ENCODE results near the gene PML. TPM values are rescaled to one million over a fixed set of nuclear protein-coding genes. Genes with fewer than 3 reads are reported as not detected.

The PML gene
- total RNA-seq, 5 donors from 2014 or later (not counting 1 experiment from before 2014, with no cell fraction given), result 43.0 to 79.8 (median 60.7) TPM

DNA sequence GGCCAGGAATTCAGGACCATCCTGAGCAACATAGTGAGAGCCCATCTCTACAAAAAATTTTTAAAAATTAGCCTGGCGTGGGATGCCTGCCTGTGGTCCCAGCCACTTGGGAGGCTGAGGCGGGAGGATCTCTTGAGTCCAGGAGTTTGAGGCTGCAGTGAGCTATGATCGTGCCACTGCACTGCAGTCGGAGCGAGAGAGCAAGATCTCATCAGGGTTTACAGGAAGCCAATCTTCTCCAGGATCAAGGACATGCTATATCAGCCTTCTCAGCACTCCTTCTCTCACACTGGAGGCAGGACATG is 2.0 kb upstream of the PML start:
- H3K4me1 ChIP-seq (ENCODE audit: control insufficient read depth in 1 of 2, extremely low read depth in 1 of 2, insufficient read depth in 2 of 2, low read length in 2 of 2), result peaks cover 35 to 45% of the 10 kb centered on the region in 2 experiments
- WGBS (ENCODE audit: insufficient coverage), result 70% methylated on average over 5 of the region's 5 CpGs
- ATAC-seq (replicated peaks in 1 of 4), result no peak
- no peaks in the 10 kb centered on the region for H3K9me3 Mint-ChIP-seq
- peaks cover 4 to 9% of the 10 kb centered on the region in 2 donors for H3K36me3 ChIP-seq (ENCODE audit: control insufficient read depth in 2 of 2, extremely low read depth in 1 of 2, insufficient read depth in 1 of 2, low read length in 1 of 2)
- H3K4me1 Mint-ChIP-seq, result peaks cover 54 to 63% (median 54%) of the 10 kb centered on the region in 3 donors
- peak overlapping the region; percentile 78 to 84 for H3K27ac Mint-ChIP-seq
- CTCF ChIA-PET, result interaction anchor here in 1 of 2 donors (1.0 kb wide), 1 partner anchor 20 kb away, joined by 4 read pairs; no protein-coding TSS in a partner anchor
- no peaks in the 10 kb centered on the region for H3K27me3 ChIP-seq (replicated peaks in 1 of 2; ENCODE audit: control insufficient read depth in 2 of 2, extremely low read depth in 1 of 2, insufficient read depth in 2 of 2, low read length in 1 of 2)
- POLR2A ChIA-PET, result interaction anchor here in 1 of 2 donors (0.7 kb wide), 1 partner anchor 18 kb away, joined by 4 read pairs; no protein-coding TSS in a partner anchor
- no peaks in the 10 kb centered on the region for H3K36me3 Mint-ChIP-seq
- H3K9me3 ChIP-seq, result no peaks in the 10 kb centered on the region
- H3K27me3 Mint-ChIP-seq, result no peaks in the 10 kb centered on the region
- H3K27ac ChIP-seq (ENCODE audit: low read length), result no peak overlapping the region
- DNase-seq, result peak in 1 of 35 experiments; percentile 22
- peak overlapping the region; percentile 27 to 86 for H3K4me3 ChIP-seq (ENCODE audit: control insufficient read depth in 1 of 2, extremely low read depth in 1 of 2, low read length in 1 of 2)
- peak overlapping the region; percentile 65 to 99 (median 69) for H3K4me3 Mint-ChIP-seq

DNA sequence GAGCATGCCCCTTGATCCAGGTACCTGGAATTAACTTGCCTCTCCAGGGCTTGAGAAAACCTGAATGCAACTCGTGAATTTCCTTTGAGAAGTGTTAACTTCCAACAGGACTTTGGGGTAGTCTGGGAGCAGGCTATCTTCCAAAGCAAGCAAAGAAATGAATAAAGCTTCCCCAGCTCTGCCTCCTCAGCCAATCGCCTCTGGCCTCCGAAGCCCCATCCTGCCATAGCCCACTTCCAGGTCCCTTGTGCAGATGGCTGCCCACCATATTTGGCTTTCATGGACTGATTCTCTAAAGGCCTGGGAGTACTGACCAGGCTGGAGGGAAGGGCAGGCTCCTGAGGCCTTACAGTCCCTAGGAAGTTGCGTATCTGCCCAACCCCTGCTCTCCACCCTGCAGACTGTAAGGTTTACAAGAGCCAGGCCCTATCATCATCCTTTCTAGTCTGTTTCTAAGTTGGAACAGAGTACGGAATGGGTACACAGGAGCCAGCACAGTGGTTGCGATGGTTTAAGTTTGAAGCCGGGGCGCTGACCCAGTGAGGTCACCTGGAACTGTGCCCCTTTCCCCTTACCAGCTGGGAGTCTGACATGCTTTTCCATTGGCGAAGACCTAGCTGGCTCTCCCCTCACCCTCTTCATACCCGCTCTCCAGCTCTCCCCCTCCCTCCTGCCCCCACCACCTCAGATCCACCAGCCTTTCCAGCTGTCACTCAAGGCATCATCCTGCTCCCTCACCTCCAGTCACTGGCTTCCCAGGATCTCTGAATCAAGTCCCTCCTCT is 1.1 kb upstream of the PML start:
- H3K4me1 ChIP-seq (ENCODE audit: control insufficient read depth in 1 of 2, extremely low read depth in 1 of 2, insufficient read depth in 2 of 2, low read length in 2 of 2), result peaks cover 35 to 54% of the 10 kb centered on the region in 2 experiments
- POLR2A ChIA-PET, result interaction anchor here (0.7 to 1.4 kb wide), 2 partner anchors 14 to 19 kb away, joined by 4 read pairs; no protein-coding TSS in a partner anchor
- no peaks in the 10 kb centered on the region for H3K9me3 ChIP-seq
- H3K4me3 ChIP-seq (ENCODE audit: control insufficient read depth in 1 of 2, extremely low read depth in 1 of 2, low read length in 1 of 2), result peak overlapping the region; percentile 83 to 88
- WGBS (ENCODE audit: insufficient coverage), result 96% methylated on average over 8 of the region's 10 CpGs
- Mint-ChIP-seq H3K27ac (peak overlapping the region; percentile 93 to 98), H3K9me3 (no peaks in the 10 kb centered on the region), H3K4me3 (peak overlapping the region; percentile 91 to 99 (median 94)), H3K36me3 (peaks cover 4% of the 10 kb centered on the region), H3K27me3 (no peaks in the 10 kb centered on the region), H3K4me1 (peaks cover 61 to 69% (median 63%) of the 10 kb centered on the region in 3 donors)
- ATAC-seq (replicated peaks in 1 of 4), result no peak
- no peak for DNase-seq
- H3K27me3 ChIP-seq (replicated peaks in 1 of 2; ENCODE audit: control insufficient read depth in 2 of 2, extremely low read depth in 1 of 2, insufficient read depth in 2 of 2, low read length in 1 of 2), result no peaks in the 10 kb centered on the region
- H3K27ac ChIP-seq (ENCODE audit: low read length), result peak overlapping the region; percentile 88
- peaks cover 4 to 6% of the 10 kb centered on the region in 2 donors for H3K36me3 ChIP-seq (ENCODE audit: control insufficient read depth in 2 of 2, extremely low read depth in 1 of 2, insufficient read depth in 1 of 2, low read length in 1 of 2)
- CTCF ChIA-PET, result interaction anchor here in 1 of 2 donors (0.6 to 2.2 kb wide), 8 partner anchors 9 to 1480 kb away, joined by 3 to 19 read pairs (median 4); no protein-coding TSS in a partner anchor

DNA sequence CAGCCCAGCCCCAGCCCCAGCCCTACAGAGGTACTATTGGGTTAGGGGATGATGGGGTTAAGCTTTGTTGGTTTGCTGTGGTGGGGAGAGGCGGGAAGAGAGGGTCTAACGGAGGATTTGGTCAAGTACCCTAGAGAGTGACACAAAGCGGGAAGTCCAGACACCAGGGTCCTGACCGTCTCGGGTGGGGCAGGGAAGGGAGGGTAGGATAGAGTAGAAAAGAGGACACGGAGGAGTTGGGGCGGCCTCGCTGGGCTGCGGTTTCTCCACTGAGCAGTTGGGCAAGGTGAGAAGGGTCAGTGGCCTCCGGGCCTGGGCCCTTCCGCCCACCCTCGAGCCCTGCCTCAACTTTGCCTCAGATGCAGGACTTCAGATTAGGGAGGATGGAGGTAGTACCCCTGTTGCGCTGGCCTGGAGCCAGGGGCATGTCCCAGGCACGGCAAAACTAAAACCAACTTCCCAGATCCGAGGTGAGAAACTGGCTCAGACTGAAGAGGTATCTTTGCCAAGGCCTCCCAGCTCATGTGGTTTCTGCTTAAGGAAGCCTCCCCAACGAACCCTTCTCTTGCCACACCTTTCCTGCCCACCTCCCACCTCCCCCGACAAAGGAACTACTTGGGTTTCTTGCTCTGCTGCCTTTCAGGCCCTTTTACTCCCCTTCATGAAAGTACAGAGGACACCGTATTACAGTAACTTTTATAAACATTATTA is 551 bp downstream of the PML start:
- peak overlapping the region; percentile 83 to 88 for H3K4me3 ChIP-seq (ENCODE audit: control insufficient read depth in 1 of 2, extremely low read depth in 1 of 2, low read length in 1 of 2)
- CTCF ChIA-PET, result interaction anchor here (0.6 to 2.2 kb wide), 9 partner anchors 10 to 54 kb away, joined by 3 to 19 read pairs (median 5); no protein-coding TSS in a partner anchor
- H3K36me3 Mint-ChIP-seq, result peaks cover 15% of the 10 kb centered on the region
- peaks cover 0 to 17% of the 10 kb centered on the region in 2 donors for H3K36me3 ChIP-seq (ENCODE audit: control insufficient read depth in 2 of 2, extremely low read depth in 1 of 2, insufficient read depth in 1 of 2, low read length in 1 of 2)
- peak overlapping the region; percentile 88 for H3K27ac ChIP-seq (ENCODE audit: low read length)
- DNase-seq, result peak in 2 of 35 experiments; percentile 30 to 62
- ATAC-seq (replicated peaks in 1 of 4), result peak in 1 of 4 experiments; percentile 4
- H3K4me1 ChIP-seq (ENCODE audit: control insufficient read depth in 1 of 2, extremely low read depth in 1 of 2, insufficient read depth in 2 of 2, low read length in 2 of 2), result peaks cover 37 to 62% of the 10 kb centered on the region in 2 experiments
- POLR2A ChIA-PET, result interaction anchor here (0.6 to 1.4 kb wide), 3 partner anchors 12 to 20 kb away, joined by 3 to 4 read pairs (median 4); no protein-coding TSS in a partner anchor
- peak overlapping the region; percentile 91 to 99 (median 94) for H3K4me3 Mint-ChIP-seq
- no peaks in the 10 kb centered on the region for H3K27me3 ChIP-seq (replicated peaks in 1 of 2; ENCODE audit: control insufficient read depth in 2 of 2, extremely low read depth in 1 of 2, insufficient read depth in 2 of 2, low read length in 1 of 2)
- 0% methylated on average over 13 of the region's 18 CpGs for whole genome bisulfite sequencing (ENCODE audit: insufficient coverage)
- no peaks in the 10 kb centered on the region for H3K27me3 Mint-ChIP-seq
- H3K9me3 ChIP-seq, result no peaks in the 10 kb centered on the region
- H3K9me3 Mint-ChIP-seq, result no peaks in the 10 kb centered on the region
- H3K4me1 Mint-ChIP-seq, result peaks cover 76 to 79% (median 77%) of the 10 kb centered on the region in 3 donors
- peak overlapping the region; percentile 93 to 98 for H3K27ac Mint-ChIP-seq

DNA sequence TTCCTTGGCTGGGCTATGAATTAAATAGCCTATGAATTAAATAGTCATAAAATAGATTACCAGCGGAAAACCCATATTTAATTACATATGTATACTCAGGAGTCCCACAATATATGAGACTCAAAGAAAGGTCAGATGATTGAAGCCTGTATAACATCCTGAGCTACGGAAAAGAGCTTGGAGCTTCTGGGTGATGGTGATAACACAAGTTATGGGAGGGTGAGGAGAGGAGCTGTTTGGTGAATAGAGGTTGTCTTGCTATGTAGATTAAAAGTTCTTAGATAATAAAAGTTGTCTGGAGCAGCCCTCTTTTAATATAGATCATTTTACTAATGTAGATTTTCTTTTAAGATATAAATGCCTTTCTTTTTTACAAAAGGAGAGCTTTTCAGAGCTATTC is 1.8 kb downstream of the PML start:
- Histone ChIP-seq H3K4me3 (ENCODE audit: control insufficient read depth in 1 of 2, extremely low read depth in 1 of 2, low read length in 1 of 2) (peak overlapping the region; percentile 32 to 83), H3K27me3 (replicated peaks in 1 of 2; ENCODE audit: control insufficient read depth in 2 of 2, extremely low read depth in 1 of 2, insufficient read depth in 2 of 2, low read length in 1 of 2) (no peaks in the 10 kb centered on the region), H3K4me1 (ENCODE audit: control insufficient read depth in 1 of 2, extremely low read depth in 1 of 2, insufficient read depth in 2 of 2, low read length in 2 of 2) (peaks cover 35 to 63% of the 10 kb centered on the region in 2 experiments), H3K9me3 (no peaks in the 10 kb centered on the region), H3K36me3 (ENCODE audit: control insufficient read depth in 2 of 2, extremely low read depth in 1 of 2, insufficient read depth in 1 of 2, low read length in 1 of 2) (peaks cover 0 to 25% of the 10 kb centered on the region in 2 donors), H3K27ac (ENCODE audit: low read length) (peak overlapping the region; percentile 88)
- peak overlapping the region; percentile 91 to 99 (median 94) for H3K4me3 Mint-ChIP-seq
- CTCF ChIA-PET, result interaction anchor here in 1 of 2 donors (0.8 to 1.1 kb wide), 2 partner anchors 14 to 23 kb away, joined by 3 to 7 read pairs; no protein-coding TSS in a partner anchor
- POLR2A ChIA-PET, result no interaction called here
- peaks cover 69 to 79% (median 78%) of the 10 kb centered on the region in 3 donors for H3K4me1 Mint-ChIP-seq
- H3K27ac Mint-ChIP-seq, result peak overlapping the region; percentile 93 to 98
- H3K36me3 Mint-ChIP-seq, result peaks cover 18% of the 10 kb centered on the region
- no CpG with 5 or more reads among the region's 2 CpGs for WGBS (ENCODE audit: insufficient coverage)
- DNase-seq, result no peak
- ATAC-seq (replicated peaks in 1 of 4), result no peak
- H3K27me3 Mint-ChIP-seq, result no peaks in the 10 kb centered on the region
- H3K9me3 Mint-ChIP-seq, result no peaks in the 10 kb centered on the region

DNA sequence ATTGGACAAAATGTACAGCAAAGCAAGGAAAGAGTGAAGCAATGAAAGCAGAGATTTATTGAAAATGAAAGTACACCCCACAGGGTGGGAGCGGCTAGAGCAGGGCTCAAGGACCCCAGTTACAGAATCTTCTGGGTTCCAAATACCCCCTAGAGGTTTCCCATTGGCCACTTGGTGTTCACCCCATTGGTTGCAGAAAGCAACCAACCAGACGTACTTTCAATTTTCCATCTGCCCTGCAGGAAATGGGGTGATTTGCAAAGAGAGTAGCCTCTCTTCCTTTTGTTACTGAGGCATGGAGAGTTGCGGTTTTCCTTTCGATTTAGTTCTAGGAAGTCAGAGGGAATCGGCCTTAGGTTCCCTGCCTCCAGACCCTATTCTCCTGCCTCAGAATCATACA is 2.4 kb downstream of the PML start:
- Mint-ChIP-seq H3K36me3 (peaks cover 18% of the 10 kb centered on the region), H3K4me1 (peaks cover 67 to 81% (median 77%) of the 10 kb centered on the region in 3 donors), H3K9me3 (no peaks in the 10 kb centered on the region), H3K27ac (peak overlapping the region; percentile 93 to 98), H3K27me3 (no peaks in the 10 kb centered on the region), H3K4me3 (peak overlapping the region; percentile 91 to 99 (median 94))
- Histone ChIP-seq H3K9me3 (no peaks in the 10 kb centered on the region), H3K27ac (ENCODE audit: low read length) (peak overlapping the region; percentile 88), H3K36me3 (ENCODE audit: control insufficient read depth in 2 of 2, extremely low read depth in 1 of 2, insufficient read depth in 1 of 2, low read length in 1 of 2) (peaks cover 3 to 30% of the 10 kb centered on the region in 2 donors), H3K4me3 (ENCODE audit: control insufficient read depth in 1 of 2, extremely low read depth in 1 of 2, low read length in 1 of 2) (peak overlapping the region; percentile 20 to 47), H3K4me1 (ENCODE audit: control insufficient read depth in 1 of 2, extremely low read depth in 1 of 2, insufficient read depth in 2 of 2, low read length in 2 of 2) (peaks cover 33 to 59% of the 10 kb centered on the region in 2 experiments), H3K27me3 (replicated peaks in 1 of 2; ENCODE audit: control insufficient read depth in 2 of 2, extremely low read depth in 1 of 2, insufficient read depth in 2 of 2, low read length in 1 of 2) (no peaks in the 10 kb centered on the region)
- ATAC-seq (replicated peaks in 1 of 4) (no peak), DNase-seq (peak in 3 of 35 experiments; percentile 35 to 56 (median 35))
- 0% methylated on average over 1 of the region's 5 CpGs for WGBS (ENCODE audit: insufficient coverage)
- POLR2A ChIA-PET, result no interaction called here
- CTCF ChIA-PET, result interaction anchor here in 1 of 2 donors (0.8 to 1.1 kb wide), 2 partner anchors 14 to 24 kb away, joined by 3 to 7 read pairs; no protein-coding TSS in a partner anchor

DNA sequence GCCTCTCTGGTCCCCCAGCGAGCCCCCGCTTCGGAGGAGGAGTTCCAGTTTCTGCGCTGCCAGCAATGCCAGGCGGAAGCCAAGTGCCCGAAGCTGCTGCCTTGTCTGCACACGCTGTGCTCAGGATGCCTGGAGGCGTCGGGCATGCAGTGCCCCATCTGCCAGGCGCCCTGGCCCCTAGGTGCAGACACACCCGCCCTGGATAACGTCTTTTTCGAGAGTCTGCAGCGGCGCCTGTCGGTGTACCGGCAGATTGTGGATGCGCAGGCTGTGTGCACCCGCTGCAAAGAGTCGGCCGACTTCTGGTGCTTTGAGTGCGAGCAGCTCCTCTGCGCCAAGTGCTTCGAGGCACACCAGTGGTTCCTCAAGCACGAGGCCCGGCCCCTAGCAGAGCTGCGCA is 3.5 kb downstream of the PML start:
- WGBS (ENCODE audit: insufficient coverage), result 99% methylated on average over 26 of the region's 27 CpGs
- Histone ChIP-seq H3K27ac (ENCODE audit: low read length) (no peak overlapping the region), H3K4me3 (ENCODE audit: control insufficient read depth in 1 of 2, extremely low read depth in 1 of 2, low read length in 1 of 2) (peak overlapping the region in 1 of 2 donors; percentile 23), H3K27me3 (replicated peaks in 1 of 2; ENCODE audit: control insufficient read depth in 2 of 2, extremely low read depth in 1 of 2, insufficient read depth in 2 of 2, low read length in 1 of 2) (no peaks in the 10 kb centered on the region), H3K36me3 (ENCODE audit: control insufficient read depth in 2 of 2, extremely low read depth in 1 of 2, insufficient read depth in 1 of 2, low read length in 1 of 2) (peaks cover 3 to 37% of the 10 kb centered on the region in 2 donors), H3K4me1 (ENCODE audit: control insufficient read depth in 1 of 2, extremely low read depth in 1 of 2, insufficient read depth in 2 of 2, low read length in 2 of 2) (peaks cover 28 to 52% of the 10 kb centered on the region in 2 experiments), H3K9me3 (no peaks in the 10 kb centered on the region)
- no peak for ATAC-seq (replicated peaks in 1 of 4)
- Mint-ChIP-seq H3K4me3 (peak overlapping the region in 1 of 3 donors; percentile 28), H3K4me1 (peaks cover 59 to 77% (median 71%) of the 10 kb centered on the region in 3 donors), H3K27me3 (no peaks in the 10 kb centered on the region), H3K36me3 (peaks cover 18% of the 10 kb centered on the region), H3K9me3 (no peaks in the 10 kb centered on the region), H3K27ac (peak overlapping the region in 1 of 2 donors; percentile 93)
- ChIA-PET CTCF (no interaction called here), POLR2A (no interaction called here)
- DNase-seq, result no peak
